Mesendoderm (in vitro differentiated cells): ENCODE measurements around the gene UGT1A9.

Experiments used
- DNase-seq: peaks from one replicate; pipeline ENCODE4 v3.0.0; 2013
- H2AK5ac ChIP-seq: 2 replicates; pipeline ENCODE4 v1.6.1; 2013; ENCODE audit warnings: low read length, inconsistent platforms
- H2BK120ac ChIP-seq: 2 replicates; pipeline ENCODE4 v1.6.1; 2013; ENCODE audit warnings: low read depth, mild to moderate bottlenecking, low read length, moderate library complexity, mixed read lengths
- H2BK15ac ChIP-seq: replicated peaks from 2 replicates; pipeline ENCODE4 v1.6.1; 2013; ENCODE audit warnings: low read depth, mild to moderate bottlenecking, moderate library complexity
- H2BK5ac ChIP-seq: 2 replicates; pipeline ENCODE4 v1.6.1; 2013; ENCODE audit warnings: low read length, inconsistent platforms
- H3K18ac ChIP-seq: 2 replicates; pipeline ENCODE4 v1.6.1; 2013; ENCODE audit warnings: mild to moderate bottlenecking, low read length, mixed read lengths
- H3K23ac ChIP-seq: one replicate; pipeline ENCODE4 v1.6.1; 2013; ENCODE audit warnings: low read length
- H3K27ac ChIP-seq: 2 replicates; pipeline ENCODE4 v1.5.1; 2013; ENCODE audit warnings: low read depth, mild to moderate bottlenecking, inconsistent platforms, low read length, moderate library complexity
- H3K27me3 ChIP-seq: 2 replicates; pipeline ENCODE4 v1.6.1; 2013; ENCODE audit warnings: low read length, control low read depth, mild to moderate bottlenecking, inconsistent platforms; ENCODE audit not compliant: insufficient read depth, poor library complexity
- H3K36me3 ChIP-seq: 2 replicates; pipeline ENCODE4 v1.6.1; 2013; ENCODE audit warnings: low read length, inconsistent platforms; ENCODE audit not compliant: control insufficient read depth, insufficient read depth
- H3K4ac ChIP-seq: one replicate; pipeline ENCODE4 v1.6.1; 2013; ENCODE audit warnings: low read depth, mild to moderate bottlenecking, low read length, moderate library complexity
- H3K4me1 ChIP-seq: 2 replicates; pipeline ENCODE4 v1.6.1; 2013; ENCODE audit warnings: low read depth, low read length, inconsistent platforms; ENCODE audit not compliant: control insufficient read depth
- H3K4me2 ChIP-seq: 2 replicates; pipeline ENCODE4 v1.6.1; 2013; ENCODE audit warnings: low read length
- H3K4me3 ChIP-seq: 2 replicates; pipeline ENCODE4 v1.5.1; 2013; ENCODE audit warnings: mild to moderate bottlenecking, low read length
- H3K56ac ChIP-seq: one replicate; pipeline ENCODE4 v1.6.1; 2013; ENCODE audit warnings: low read length
- H3K79me1 ChIP-seq: 2 replicates; pipeline ENCODE4 v1.6.1; 2013; ENCODE audit warnings: low read length, inconsistent platforms
- H3K79me2 ChIP-seq: 2 replicates; pipeline ENCODE4 v1.6.1; 2013; ENCODE audit warnings: mild to moderate bottlenecking, low read length; ENCODE audit not compliant: control insufficient read depth, insufficient read depth
- H3K9ac ChIP-seq: 2 replicates; pipeline ENCODE4 v1.6.1; 2013; ENCODE audit warnings: low read length, inconsistent platforms
- H4K5ac ChIP-seq: one replicate; pipeline ENCODE4 v1.6.1; 2013; ENCODE audit warnings: low read length
- H4K8ac ChIP-seq: one replicate; pipeline ENCODE4 v1.6.1; 2013; ENCODE audit warnings: low read depth, mild to moderate bottlenecking, control low read depth, low read length, moderate library complexity
- WGBS: extraction: QIAGEN DNeasy Blood & Tissue Kit; methylation state at CpG from one replicate; pipeline ENCODE4 v1.1.7; 2013; ENCODE audit warnings: low lambda C conversion rate, missing lambda C conversion rate; ENCODE audit not compliant: insufficient coverage; ENCODE audit errors: extremely low coverage; 5-methylcytosine and 5-hydroxymethylcytosine counted together

Gene UGT1A9

DNA sequence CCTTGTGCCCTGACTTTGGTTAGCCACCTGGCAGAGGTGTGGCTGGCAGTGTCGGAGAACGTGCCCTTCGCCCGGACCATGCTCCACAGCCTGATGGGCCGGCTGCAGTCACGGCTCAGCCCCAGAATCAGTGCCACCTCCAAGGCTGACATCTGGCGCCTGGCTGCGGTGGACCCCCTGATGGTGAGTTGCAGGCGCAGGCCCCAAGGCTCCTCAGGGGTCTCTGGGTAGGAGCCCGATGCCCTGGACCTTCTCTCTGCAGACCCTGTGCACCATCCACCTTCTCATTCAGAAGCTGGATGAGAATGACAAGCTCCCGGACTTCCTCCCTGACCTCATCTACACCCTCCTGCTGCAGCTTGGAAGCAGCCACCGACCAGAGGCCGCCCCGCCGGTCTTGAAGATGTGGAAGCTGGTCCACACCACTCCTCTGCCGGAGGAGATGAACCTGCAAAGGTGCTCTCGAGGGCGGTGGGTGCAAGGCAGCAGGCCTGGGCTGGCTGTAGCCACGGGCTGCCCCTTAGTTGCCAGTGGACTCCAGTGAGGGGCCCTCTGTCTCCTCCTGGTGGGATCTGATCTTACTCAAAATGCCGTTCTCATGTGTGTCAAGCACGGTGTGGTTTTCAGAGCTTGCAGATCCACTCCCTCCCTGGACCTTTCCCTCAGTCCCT lies 150.5 kb downstream of the UGT1A9 start:
- no peaks in the 10 kb centered on the region for H3K36me3 ChIP-seq
- no peak overlapping the region for H3K56ac ChIP-seq
- H3K27ac ChIP-seq: no peak overlapping the region
- no peak overlapping the region for H4K8ac ChIP-seq
- no peaks in the 10 kb centered on the region for H3K79me1 ChIP-seq
- H3K18ac ChIP-seq: no peak overlapping the region
- no peak overlapping the region for H2BK15ac ChIP-seq
- no peak overlapping the region for H2BK5ac ChIP-seq
- no peak overlapping the region for H4K5ac ChIP-seq
- H3K79me2 ChIP-seq: no peaks in the 10 kb centered on the region
- no peak overlapping the region for H3K4me2 ChIP-seq
- no peak overlapping the region for H3K9ac ChIP-seq
- no peak overlapping the region for H3K4ac ChIP-seq
- H3K4me3 ChIP-seq: no peak overlapping the region
- no peak for DNase-seq
- no peak overlapping the region for H2BK120ac ChIP-seq
- WGBS: no CpG with 5 or more reads among the region's 21 CpGs
- H2AK5ac ChIP-seq: no peak overlapping the region
- H3K4me1 ChIP-seq: no peaks in the 10 kb centered on the region
- no peaks in the 10 kb centered on the region for H3K27me3 ChIP-seq
- no peak overlapping the region for H3K23ac ChIP-seq
